Gastrocnemius medialis (tissue), 4 donors: Measurements from ENCODE around the gene MATN3.

Experiments
- POLR2A ChIP-seq, 2 donors: fragments of 450-650 bp; IDR thresholded peaks; one replicate each; pipeline ENCODE4 v1.6.1; 2017; ENCODE audit warnings: antibody characterized with exemption in 2 of 2, mild to moderate bottlenecking in 2 of 2, moderate library complexity in 2 of 2
- TF ChIP-seq, protein P1 (sequence below), 5 experiments: fragments of 450-650 bp in 3 of 5; fragments of 200-600 bp in 2 of 5; sonication (generic) in 2 of 5; IDR thresholded peaks in 4 of 5; conservative IDR thresholded peaks in 1 of 5; 1 replicate in 4 of 5; 2 replicates in 1 of 5; pipeline ENCODE4 v1.5.1; 2016 to 2019; ENCODE audit warnings: antibody characterized with exemption in 5 of 5, mild to moderate bottlenecking in 3 of 5, moderate library complexity in 3 of 5

DNA sequence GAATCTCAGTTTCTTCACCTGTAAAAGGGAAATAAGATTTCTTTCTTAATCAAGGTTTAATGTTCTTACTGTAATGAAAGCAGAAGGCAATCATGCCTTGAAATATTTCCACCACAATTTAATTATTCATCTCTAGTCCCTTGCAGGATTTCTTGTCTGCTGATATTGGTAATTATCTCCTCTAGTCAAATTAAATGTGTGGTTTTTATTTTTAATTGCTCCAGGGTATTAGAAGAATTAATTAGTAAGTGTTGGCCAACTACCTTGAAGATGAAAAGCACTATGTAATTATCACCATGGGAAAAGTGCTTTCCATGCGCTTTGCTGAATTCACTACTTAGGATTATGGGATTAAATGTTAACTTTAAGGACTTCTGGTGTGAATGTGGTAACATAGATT is 47.6 kb upstream of the MATN3 start:
- TF ChIP-seq, protein P1, sequence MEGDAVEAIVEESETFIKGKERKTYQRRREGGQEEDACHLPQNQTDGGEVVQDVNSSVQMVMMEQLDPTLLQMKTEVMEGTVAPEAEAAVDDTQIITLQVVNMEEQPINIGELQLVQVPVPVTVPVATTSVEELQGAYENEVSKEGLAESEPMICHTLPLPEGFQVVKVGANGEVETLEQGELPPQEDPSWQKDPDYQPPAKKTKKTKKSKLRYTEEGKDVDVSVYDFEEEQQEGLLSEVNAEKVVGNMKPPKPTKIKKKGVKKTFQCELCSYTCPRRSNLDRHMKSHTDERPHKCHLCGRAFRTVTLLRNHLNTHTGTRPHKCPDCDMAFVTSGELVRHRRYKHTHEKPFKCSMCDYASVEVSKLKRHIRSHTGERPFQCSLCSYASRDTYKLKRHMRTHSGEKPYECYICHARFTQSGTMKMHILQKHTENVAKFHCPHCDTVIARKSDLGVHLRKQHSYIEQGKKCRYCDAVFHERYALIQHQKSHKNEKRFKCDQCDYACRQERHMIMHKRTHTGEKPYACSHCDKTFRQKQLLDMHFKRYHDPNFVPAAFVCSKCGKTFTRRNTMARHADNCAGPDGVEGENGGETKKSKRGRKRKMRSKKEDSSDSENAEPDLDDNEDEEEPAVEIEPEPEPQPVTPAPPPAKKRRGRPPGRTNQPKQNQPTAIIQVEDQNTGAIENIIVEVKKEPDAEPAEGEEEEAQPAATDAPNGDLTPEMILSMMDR (IDR thresholded peaks at IDR 0.05 in 4 of 5, conservative IDR thresholded peaks at IDR 0.05 in 1 of 5), result no peak
- TF ChIP-seq POLR2A (IDR thresholded peaks at IDR 0.05), result no peak
